Body of pancreas (tissue), 4 donors: ENCODE results near the gene UMAD1.

Experiments
- CTCF ChIP-seq, 7 experiments: fragments of 450-650 bp in 4 of 7; fragments of 200-600 bp in 3 of 7; sonication (generic) in 3 of 7; IDR thresholded peaks; one replicate each; pipeline ENCODE4 v1.5.1; 2016 to 2019; ENCODE audit warnings: antibody characterized with exemption in 7 of 7
- POLR2A ChIP-seq, 3 donors: fragments of 450-650 bp; IDR thresholded peaks; one replicate each; pipeline ENCODE4 v1.6.1; 2016; ENCODE audit warnings: antibody characterized with exemption in 3 of 3, mild to moderate bottlenecking in 2 of 3

GRCh38 chr7:7687800-7688199 lies 47.2 kb downstream of the UMAD1 start:
- no peak for TF ChIP-seq CTCF (IDR thresholded peaks at IDR 0.05)
- TF ChIP-seq POLR2A (IDR thresholded peaks at IDR 0.05): no peak
